Femur (tissue), 1 donor: ENCODE measurements around the gene ZNF835.

Source experiments
- DNase-seq: peaks from one replicate; pipeline ENCODE4 v3.0.0-alpha.2; 2017

Gene ZNF835

GRCh38 chr19:56661248-56661647, 10.3 kb downstream of the ZNF835 start:
- no peak for DNase-seq

DNA sequence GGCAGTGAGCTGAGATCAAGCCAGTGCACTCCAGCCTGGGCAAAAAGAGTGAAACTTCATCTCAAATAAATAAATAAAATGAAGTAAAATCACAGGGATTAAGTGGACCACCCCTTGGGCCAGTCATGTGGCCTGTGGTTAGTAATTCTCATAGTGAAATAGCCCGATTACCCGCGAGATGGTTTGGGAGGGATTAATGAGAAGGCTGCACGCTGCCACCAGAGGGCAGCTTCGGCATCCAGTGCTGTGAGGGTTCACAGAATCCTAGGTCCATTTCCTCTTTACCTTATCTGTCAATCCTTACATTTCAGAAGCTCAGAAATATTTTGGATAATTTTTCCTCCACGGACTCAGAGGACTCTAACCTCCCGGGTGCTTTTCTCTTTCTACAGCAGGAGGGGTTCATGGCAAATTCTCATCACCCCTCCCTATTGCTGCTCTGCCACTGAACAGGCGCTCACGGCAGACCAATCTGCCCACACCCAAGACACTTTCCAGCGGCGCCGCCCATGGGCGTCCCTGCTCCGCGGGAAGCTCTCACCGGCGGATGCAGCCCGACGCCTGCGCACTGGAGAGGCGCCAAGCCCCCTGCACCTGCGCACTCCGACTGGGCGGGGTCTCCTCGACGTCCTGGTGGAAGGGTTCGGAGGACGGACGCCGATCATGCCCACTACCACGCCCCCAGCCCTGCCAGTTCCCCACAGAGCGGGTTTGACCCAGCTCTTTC, 11.0 kb downstream of the ZNF835 start:
- DNase-seq: no peak

DNA sequence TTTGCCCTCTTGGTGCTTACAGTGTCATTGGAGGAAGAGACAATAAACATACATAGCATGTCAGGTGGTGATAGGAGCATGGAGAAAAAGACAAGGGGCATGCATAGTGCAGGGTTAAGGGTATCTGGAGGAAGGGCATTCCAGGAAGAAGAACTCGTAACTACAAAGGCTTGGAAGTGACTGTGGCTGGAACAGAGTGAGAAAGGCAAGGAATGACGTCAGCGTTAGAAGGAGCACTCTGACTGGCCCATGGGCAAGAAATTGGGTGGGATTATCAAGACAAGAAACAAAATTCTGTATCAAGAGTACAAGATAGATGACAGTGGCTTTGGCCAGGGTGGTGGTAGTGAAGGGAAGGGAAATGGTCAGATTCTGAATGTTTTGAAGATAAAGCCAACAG, 17.4 kb downstream of the ZNF835 start:
- no peak for DNase-seq

DNA sequence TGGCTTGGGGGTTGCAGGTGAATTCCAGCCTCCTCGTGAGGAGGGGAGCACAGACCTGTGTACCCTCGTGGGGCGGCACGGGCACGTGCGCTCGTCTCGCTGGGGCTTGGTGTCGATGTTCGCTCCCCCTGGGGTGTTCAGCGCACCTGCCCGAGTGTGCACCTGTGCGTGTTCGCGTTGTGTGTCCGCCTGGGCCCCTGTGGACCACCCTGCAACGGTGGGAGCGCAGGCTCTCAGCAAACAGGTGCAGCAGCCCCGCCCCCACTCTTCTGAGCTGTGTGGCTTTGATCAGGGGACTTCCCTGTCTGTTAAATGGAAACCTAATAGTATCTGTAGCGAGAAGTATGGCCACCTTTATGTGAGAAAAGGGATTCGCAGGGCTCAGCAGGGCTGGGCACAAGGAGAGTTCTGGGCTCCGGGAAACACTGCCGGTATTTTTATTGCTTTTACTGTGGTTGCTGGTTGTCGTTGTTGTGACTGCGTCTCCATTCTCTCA, 28.0 kb downstream of the ZNF835 start:
- DNase-seq: no peak

DNA sequence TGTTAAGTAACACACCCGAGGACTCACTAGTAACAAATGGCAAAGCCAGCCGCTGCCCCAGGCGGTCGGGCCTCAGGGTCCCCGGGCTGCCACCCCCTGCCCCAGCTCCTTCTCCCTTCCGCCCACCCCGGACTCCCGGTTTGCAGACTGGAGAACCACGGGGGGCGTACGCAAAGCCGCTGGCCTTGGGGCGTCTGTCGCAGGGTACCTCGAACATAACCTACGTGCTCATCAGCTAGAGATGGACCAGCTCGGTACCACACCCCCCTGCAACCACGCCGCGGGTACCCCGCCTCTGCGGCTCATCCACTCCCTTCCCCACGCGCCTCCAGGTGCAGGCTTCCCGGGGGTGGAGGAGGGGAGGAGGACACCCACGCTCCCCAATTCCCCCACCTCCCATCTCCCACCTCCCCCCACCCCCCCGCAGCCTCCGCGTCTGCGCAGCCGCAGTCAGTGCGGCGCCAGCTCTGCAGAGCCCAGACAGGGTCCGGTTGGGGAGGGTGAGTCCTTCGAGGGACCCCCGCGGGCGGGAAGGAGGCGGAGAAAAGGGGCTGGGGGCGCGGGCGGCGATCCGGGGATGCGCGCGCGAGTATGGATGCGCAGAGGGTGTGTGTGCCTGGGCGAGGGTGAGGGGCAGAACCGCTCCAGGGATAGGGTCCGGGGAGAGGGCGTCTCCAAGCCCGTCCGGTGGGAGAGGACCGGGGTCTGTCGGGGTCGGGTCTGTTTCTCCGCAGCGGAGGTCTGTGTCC, 28.7 kb downstream of the ZNF835 start, which contains the start of gene SMIM17:
TSS of gene SMIM17 (plus strand) at position 449 of the 749 bp plus-strand sequence. CDS start 2,509 bp downstream, outside the sequence.
- no peak for DNase-seq

DNA sequence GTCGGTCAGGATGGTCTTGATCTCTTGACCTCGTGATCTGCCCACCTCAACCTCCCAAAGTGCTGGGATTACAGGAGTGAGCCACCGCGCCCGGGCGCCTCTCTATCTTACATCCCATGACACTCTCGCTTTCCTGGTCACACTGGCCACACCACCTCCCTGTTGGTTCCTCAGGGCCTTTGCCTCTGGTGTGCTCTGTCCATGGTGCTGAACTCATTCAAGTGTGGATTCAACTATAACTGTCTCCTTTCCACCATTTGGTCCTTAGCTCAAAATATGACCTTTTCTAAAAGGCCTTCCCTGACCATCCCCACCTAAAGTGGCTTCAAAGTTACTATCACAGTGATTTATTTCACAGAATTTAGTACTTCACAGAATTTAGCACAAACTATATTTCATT, 32.3 kb downstream of the ZNF835 start:
- DNase-seq: no peak

DNA sequence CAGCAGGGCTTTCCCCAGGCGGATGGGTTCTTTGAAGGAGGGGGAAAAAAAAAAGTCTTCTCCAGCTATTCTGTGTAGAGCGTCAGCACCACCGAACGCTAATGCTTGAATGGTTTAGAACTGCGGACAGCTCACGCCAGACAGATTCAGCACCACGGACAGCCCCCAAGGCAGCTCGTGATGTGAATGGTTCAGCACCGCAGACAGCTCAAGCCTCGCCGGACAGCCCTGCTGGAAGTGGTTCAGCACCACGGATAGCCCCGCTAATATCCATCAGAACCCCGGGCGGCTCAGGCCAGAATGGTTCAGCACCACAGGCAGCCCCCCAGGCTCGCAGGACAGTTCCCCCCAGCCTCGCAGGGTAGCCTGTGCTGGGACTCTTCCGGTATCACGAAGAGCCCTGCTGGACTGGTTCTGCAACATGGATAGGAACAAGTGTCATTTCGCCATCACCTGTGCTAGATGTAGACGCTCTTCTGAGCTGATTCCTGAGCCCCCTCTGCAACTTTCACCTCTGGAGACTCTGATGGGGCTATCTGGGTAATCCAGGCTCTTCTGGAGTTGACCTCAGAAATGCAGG, 33.5 kb downstream of the ZNF835 start:
- DNase-seq: peak; percentile 90

- DNase-seq: no peak
These were observed 38.5 kb downstream of the ZNF835 start for GRCh38 chr19:56633021-56633420.

DNA sequence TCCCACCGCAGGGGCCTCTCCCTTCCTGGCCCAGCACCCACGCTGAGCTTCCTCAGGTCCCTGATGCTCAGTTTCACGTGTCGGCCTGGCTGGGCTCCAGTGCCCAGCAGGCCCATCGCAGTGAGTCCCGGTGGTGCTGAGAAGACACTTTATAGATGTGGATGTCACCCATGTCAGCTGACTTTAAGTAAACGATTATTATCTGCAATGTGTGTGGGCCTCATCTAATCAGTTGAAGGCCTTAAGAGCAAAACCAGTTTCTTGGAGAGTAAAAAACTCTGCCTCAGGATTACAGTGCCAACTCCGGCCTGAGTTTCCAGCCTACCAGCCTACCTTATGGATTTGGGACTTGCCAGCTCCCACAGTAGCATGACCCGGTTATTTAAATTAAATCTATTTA, 45.8 kb downstream of the ZNF835 start:
- DNase-seq: no peak

DNA sequence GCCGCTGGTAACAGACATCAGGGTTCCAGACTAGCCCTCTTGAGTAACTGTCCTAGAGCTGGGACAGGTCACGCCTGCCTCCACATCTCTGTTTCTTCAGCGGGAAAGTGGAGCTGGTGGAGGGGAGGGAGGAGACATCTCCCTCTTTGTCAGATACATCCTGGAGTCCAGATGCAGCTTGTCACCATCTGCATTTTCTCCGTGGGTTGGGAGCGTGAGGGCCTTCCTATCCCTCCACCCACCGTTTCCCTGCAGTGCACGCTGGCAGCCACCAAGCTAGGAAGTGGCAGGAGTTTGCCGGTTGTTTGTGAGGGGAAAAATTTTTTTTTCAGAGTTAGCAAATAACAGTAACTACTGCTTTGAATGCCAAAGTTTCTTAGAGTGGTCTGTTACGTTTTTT, 48.6 kb downstream of the ZNF835 start:
- no peak for DNase-seq

DNA sequence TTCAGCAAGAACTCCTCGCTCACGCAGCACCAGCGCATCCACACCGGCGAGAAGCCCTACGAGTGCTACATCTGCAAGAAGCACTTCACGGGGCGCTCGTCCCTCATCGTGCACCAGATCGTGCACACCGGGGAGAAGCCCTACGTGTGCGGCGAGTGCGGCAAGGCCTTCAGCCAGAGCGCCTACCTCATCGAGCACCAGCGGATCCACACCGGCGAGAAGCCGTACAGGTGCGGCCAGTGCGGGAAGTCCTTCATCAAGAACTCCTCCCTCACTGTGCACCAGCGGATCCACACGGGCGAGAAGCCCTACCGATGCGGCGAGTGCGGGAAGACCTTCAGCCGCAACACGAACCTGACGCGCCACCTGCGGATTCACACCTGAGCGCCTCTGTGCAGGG, 49.2 kb downstream of the ZNF835 start:
- no peak for DNase-seq

DNA sequence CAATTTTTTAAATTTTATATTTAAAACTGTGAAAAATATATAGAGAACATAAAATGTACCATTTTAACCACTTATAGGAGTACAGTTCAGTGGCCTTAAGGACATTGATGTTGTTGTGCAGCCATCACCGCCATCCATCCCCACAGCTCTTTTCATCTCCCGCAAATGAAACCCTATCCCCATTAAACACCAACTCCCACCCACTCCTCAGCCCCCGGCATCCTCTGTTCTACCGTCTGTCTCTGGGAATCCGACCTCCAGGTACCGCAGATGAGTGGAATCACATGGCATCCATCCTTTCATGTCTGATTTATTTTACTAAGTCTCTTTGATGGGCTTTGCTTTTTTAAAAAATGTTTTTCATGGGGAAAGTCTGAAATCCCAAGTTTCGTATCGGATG, 52.4 kb downstream of the ZNF835 start:
- DNase-seq: no peak

DNA sequence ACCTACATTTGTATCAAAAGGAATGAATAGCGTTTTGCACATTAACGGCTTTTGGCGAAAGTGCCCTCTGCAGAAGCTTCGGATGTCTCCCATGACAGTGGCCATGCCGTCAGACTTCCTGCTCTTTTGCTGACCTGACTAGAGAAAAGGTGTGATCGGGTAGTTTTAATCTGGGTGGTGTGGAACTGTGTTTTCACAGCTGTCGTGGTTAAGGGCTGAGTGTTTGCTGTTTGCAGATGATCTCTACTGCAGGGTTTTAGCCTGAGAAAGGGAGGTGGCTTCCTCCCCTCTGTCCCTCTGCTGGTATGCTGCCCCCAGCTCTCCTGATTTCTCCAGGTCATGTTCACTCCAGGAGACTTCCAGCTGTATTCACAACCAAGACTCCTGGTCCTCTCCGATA, 54.0 kb downstream of the ZNF835 start:
- no peak for DNase-seq

DNA sequence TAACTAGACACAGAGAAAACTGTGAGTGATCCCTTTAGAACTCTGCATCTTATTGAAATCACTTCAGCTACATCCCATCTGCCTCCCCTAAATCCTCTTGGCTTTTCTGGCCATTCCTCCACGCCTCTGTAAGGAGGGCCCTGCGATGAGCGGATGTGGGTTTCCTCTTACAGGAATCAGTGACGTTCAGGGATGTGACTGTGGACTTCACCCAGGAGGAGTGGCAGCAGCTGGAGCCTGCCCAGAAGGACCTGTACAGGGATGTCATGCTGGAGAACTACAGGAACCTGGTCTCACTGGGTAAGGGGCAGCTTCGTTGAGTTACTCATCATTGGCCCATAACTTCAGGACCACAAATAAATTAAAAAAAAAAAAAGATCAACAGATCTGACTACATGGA, 57.9 kb downstream of the ZNF835 start:
- DNase-seq: no peak

GRCh38 chr19:56612737-56613136, 58.8 kb downstream of the ZNF835 start:
- DNase-seq: no peak
